Pericardium fibroblast (primary cell): ENCODE results near the gene SERPINB2. TPM values are rescaled to one million over a fixed set of nuclear protein-coding genes. Genes with fewer than 3 reads are reported as not detected.

ENCODE experiments used
- total RNA-seq: library from RNA; depleted of rRNA; stranded (reverse); fragments of >200 nt; gene quantifications from 2 replicates; pipeline ENCODE4 v1.2.3, GENCODE V29; 2015

SERPINB2 gene, protein sequence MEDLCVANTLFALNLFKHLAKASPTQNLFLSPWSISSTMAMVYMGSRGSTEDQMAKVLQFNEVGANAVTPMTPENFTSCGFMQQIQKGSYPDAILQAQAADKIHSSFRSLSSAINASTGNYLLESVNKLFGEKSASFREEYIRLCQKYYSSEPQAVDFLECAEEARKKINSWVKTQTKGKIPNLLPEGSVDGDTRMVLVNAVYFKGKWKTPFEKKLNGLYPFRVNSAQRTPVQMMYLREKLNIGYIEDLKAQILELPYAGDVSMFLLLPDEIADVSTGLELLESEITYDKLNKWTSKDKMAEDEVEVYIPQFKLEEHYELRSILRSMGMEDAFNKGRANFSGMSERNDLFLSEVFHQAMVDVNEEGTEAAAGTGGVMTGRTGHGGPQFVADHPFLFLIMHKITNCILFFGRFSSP
- total RNA-seq, result 0.47 and 2.2 TPM in 2 replicates

DNA sequence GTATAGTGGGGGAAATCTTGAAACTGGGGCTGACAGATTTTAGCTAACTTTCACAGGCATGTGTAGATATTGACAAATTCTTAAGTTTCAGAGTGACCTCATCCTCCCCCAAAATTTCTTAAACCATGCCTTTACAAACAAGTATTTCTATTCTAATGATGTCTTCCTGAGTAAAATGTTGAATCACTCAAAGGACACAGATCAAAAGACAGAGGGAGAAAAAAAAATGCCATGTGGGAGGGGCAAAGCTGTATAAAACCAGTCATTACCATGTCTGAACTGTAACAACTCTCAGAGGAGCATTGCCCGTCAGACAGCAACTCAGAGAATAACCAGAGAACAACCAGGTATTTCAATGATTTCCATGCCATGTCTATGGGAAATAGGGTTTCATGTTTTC, at the start of gene SERPINB2:
Gene SERPINB2 (plus strand): TSS at position 282 of the 400 bp plus-strand sequence. CDS start 3,740 bp downstream, outside the sequence.

DNA sequence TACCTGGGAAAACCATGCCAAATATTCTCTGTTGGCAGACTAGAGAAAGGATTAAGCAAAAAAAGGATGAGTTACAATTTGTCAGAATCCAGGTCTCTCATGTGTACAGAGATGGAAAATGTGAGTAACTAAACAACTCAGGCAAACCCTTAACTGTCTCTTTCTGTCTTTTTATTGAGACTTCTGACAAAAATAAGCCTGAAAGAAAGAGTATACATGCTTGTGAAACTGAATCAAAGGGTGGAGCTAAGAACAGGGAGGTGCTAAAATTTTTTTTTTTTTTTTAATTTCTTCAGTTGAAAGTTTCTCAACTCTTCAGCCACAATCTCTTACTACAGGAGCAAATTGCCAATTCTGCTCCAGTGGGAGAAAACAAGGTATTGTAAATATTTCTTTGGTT, 20.2 kb downstream of the SERPINB2 start, which contains the start of gene SERPINB10:
Gene SERPINB10 (plus strand): TSS at position 295 of the 400 bp plus-strand sequence. CDS start 7,553 bp downstream, outside the sequence.

DNA sequence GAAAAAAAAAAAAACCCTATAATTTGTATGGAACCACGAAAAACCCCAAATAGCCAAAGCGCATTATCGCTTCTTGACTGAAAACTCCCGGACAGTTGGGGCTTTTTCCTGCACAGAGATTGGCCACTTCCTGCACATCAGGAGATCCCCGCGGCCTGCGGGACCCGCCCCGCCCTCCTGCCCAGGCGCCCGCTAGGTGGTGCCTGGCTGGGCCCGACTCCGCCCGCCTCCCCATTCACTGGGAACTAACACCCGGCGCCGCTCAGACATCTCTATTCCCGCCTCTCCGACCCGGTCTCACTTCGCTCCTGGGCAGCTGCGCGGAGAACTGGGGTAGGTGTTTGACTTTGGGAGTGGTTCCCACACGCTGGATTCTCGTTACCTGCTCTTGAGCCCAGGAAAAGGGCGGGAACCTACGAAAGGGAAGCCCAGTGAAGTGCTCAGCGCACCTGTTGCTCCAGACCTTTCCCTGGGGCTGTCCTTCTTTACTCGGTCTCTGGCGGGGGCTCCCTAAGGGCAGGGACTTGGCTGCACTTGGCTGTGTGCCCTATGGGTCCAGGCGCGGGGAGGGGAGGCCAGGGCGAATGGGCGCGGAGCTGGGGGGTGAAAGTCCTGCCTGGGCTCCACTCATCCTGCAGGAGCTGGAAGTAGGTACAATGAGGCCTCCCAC, 61.7 kb downstream of the SERPINB2 start, which contains the start of gene HMSD:
Gene HMSD (plus strand): TSS at position 234 of the 670 bp plus-strand sequence. CDS start 4,155 bp downstream, outside the sequence.

Other genes with a start within 250 kb of the SERPINB2 start
- gene SERPINB4, start 243.4 kb upstream of the SERPINB2 start, total RNA-seq, result not detected in 2 replicates
- not detected in 2 replicates for gene SERPINB3, start 225.8 kb upstream of the SERPINB2 start, total RNA-seq
- not detected in 2 replicates for gene SERPINB11, start 184.7 kb upstream of the SERPINB2 start, total RNA-seq
- 0.68 TPM in 1 of 2 replicates, not detected in the other for gene SERPINB7, start 112.3 kb upstream of the SERPINB2 start, total RNA-seq
- gene SERPINB10, start 20.3 kb downstream of the SERPINB2 start, total RNA-seq, result 5.4 TPM in 1 of 2 replicates, not detected in the other
- not detected in 2 replicates for gene HMSD, start 61.6 kb downstream of the SERPINB2 start, total RNA-seq
- 3.3 and 4.3 TPM in 2 replicates for gene SERPINB8, start 82.4 kb downstream of the SERPINB2 start, total RNA-seq